ENCODE results near the gene SDSL.

SDSL gene

GRCh38 chr12:113392520-113392919, 29.7 kb upstream of the SDSL start:
- Histone ChIP-seq H3K27me3 (replicated peaks; ENCODE audit: control insufficient read depth, insufficient read depth, low read length) (no peaks in the 10 kb centered on the region), H3K4me3 (replicated peaks; ENCODE audit: low read depth, low read length) (no peak overlapping the region), H3K36me3 (ENCODE audit: control insufficient read depth, insufficient read depth, low read length) (peaks cover 2% of the 10 kb centered on the region)
- no peak for TF ChIP-seq CTCF (IDR thresholded peaks at IDR 0.05; ENCODE audit: insufficient read depth, low read length, poor library complexity, severe bottlenecking)
- no peak for DNase-seq (ENCODE audit: extremely low read depth, insufficient read length)

- Histone ChIP-seq H3K4me3 (replicated peaks; ENCODE audit: low read depth, low read length) (no peak overlapping the region), H3K27me3 (replicated peaks; ENCODE audit: control insufficient read depth, insufficient read depth, low read length) (no peaks in the 10 kb centered on the region), H3K36me3 (ENCODE audit: control insufficient read depth, insufficient read depth, low read length) (no peaks in the 10 kb centered on the region; the same call in none of the 2 replicates)
- no peak for TF ChIP-seq CTCF (IDR thresholded peaks at IDR 0.05; ENCODE audit: insufficient read depth, low read length, poor library complexity, severe bottlenecking)
- peak; percentile 34 for DNase-seq (ENCODE audit: extremely low read depth, insufficient read length)
Observed at GRCh38 chr12:113392988-113393579, 29.1 kb upstream of the SDSL start.

GRCh38 chr12:113393749-113394148, 28.4 kb upstream of the SDSL start:
- H3K4me3 ChIP-seq (replicated peaks; ENCODE audit: low read depth, low read length), result no peak overlapping the region
- no peak for DNase-seq (ENCODE audit: extremely low read depth, insufficient read length)
- H3K36me3 ChIP-seq (ENCODE audit: control insufficient read depth, insufficient read depth, low read length), result no peaks in the 10 kb centered on the region; the same call in 1 of the 2 replicates

GRCh38 chr12:113395119-113395518, 27.1 kb upstream of the SDSL start:
- no peak for DNase-seq (ENCODE audit: extremely low read depth, insufficient read length)
- no peaks in the 10 kb centered on the region for H3K36me3 ChIP-seq (ENCODE audit: control insufficient read depth, insufficient read depth, low read length)

More at GRCh38 chr12:113393749-113394148, 28.4 kb upstream of the SDSL start:
- no peak for TF ChIP-seq CTCF (IDR thresholded peaks at IDR 0.05; ENCODE audit: insufficient read depth, low read length, poor library complexity, severe bottlenecking)
- no peaks in the 10 kb centered on the region for H3K27me3 ChIP-seq (replicated peaks; ENCODE audit: control insufficient read depth, insufficient read depth, low read length)

GRCh38 chr12:113396200-113396599, 26.0 kb upstream of the SDSL start:
- no peak overlapping the region for H3K4me3 ChIP-seq (replicated peaks; ENCODE audit: low read depth, low read length)

More at GRCh38 chr12:113395119-113395518, 27.1 kb upstream of the SDSL start:
- Histone ChIP-seq H3K4me3 (replicated peaks; ENCODE audit: low read depth, low read length) (no peak overlapping the region), H3K27me3 (replicated peaks; ENCODE audit: control insufficient read depth, insufficient read depth, low read length) (no peaks in the 10 kb centered on the region)
- no peak for TF ChIP-seq CTCF (IDR thresholded peaks at IDR 0.05; ENCODE audit: insufficient read depth, low read length, poor library complexity, severe bottlenecking)

More at GRCh38 chr12:113396200-113396599, 26.0 kb upstream of the SDSL start:
- no peaks in the 10 kb centered on the region for H3K27me3 ChIP-seq (replicated peaks; ENCODE audit: control insufficient read depth, insufficient read depth, low read length)
- no peak for TF ChIP-seq CTCF (IDR thresholded peaks at IDR 0.05; ENCODE audit: insufficient read depth, low read length, poor library complexity, severe bottlenecking)
- no peaks in the 10 kb centered on the region for H3K36me3 ChIP-seq (ENCODE audit: control insufficient read depth, insufficient read depth, low read length)
- no peak for DNase-seq (ENCODE audit: extremely low read depth, insufficient read length)
